Endodermal cell (in vitro differentiated cells): Measurements from ENCODE around the gene PLOD2. TPM values are rescaled to one million over a fixed set of nuclear protein-coding genes. Genes with fewer than 3 reads are reported as not detected.

Experiments
- DNase-seq: peaks from one replicate; pipeline ENCODE4 v3.0.0-alpha.2; 2017
- H3K27ac ChIP-seq: 2 replicates; pipeline ENCODE4 v1.5.1; 2013; ENCODE audit warnings: mild to moderate bottlenecking, low read depth, low read length, moderate library complexity
- H3K27me3 ChIP-seq: 2 replicates; pipeline ENCODE4 v1.6.1; 2013; ENCODE audit warnings: mild to moderate bottlenecking, low read length, moderate library complexity; ENCODE audit not compliant: insufficient read depth, control insufficient read depth, poor library complexity, severe bottlenecking
- H3K36me3 ChIP-seq: 2 replicates; pipeline ENCODE4 v1.7.0; 2013; ENCODE audit warnings: mild to moderate bottlenecking, low read length, moderate library complexity; ENCODE audit not compliant: control insufficient read depth, insufficient read depth
- H3K4me1 ChIP-seq: one replicate; pipeline ENCODE4 v1.7.0; 2013; ENCODE audit warnings: low read length; ENCODE audit not compliant: control insufficient read depth, insufficient read depth
- H3K4me3 ChIP-seq: 2 replicates; pipeline ENCODE4 v1.5.1; 2013; ENCODE audit warnings: mild to moderate bottlenecking, low read length, moderate library complexity
- H3K9ac ChIP-seq: 2 replicates; pipeline ENCODE4 v1.6.1; 2013; ENCODE audit warnings: mild to moderate bottlenecking, low read length, moderate library complexity; ENCODE audit not compliant: poor library complexity, severe bottlenecking; ENCODE audit errors: extremely low read depth
- H3K9me3 ChIP-seq: 2 replicates; pipeline ENCODE4 v1.6.1; 2013; ENCODE audit warnings: mild to moderate bottlenecking, low read length, moderate library complexity; ENCODE audit not compliant: control insufficient read depth
- H3K27ac Mint-ChIP-seq: 2 replicates; pipeline ENCODE4 v1.8.0; 2020; ENCODE audit warnings: mixed read lengths
- H3K27me3 Mint-ChIP-seq: 2 replicates; pipeline ENCODE4 v1.8.0; 2021; ENCODE audit warnings: mild to moderate bottlenecking, mixed read lengths; ENCODE audit not compliant: insufficient read depth
- H3K36me3 Mint-ChIP-seq: 2 replicates; pipeline ENCODE4 v1.8.0; 2020; ENCODE audit warnings: low read depth, mixed read lengths
- H3K4me1 Mint-ChIP-seq: 2 replicates; pipeline ENCODE4 v1.8.0; 2020; ENCODE audit warnings: mixed read lengths
- H3K4me3 Mint-ChIP-seq: 2 replicates; pipeline ENCODE4 v1.8.0; 2020; ENCODE audit warnings: mild to moderate bottlenecking, moderate library complexity, mixed read lengths
- H3K9me3 Mint-ChIP-seq: 2 replicates; pipeline ENCODE4 v1.8.0; 2020; ENCODE audit warnings: mild to moderate bottlenecking, mixed read lengths
- WGBS, 2 experiments: methylation state at CpG; one replicate each; pipeline versions ENCODE4 v1.1.5 to v1.1.7; 2013; ENCODE audit warnings: missing lambda C conversion rate in 2 of 2, mixed read lengths in 1 of 2; ENCODE audit not compliant: insufficient coverage in 1 of 2, insufficient read length in 1 of 2; 5-methylcytosine and 5-hydroxymethylcytosine counted together
- total RNA-seq, 2 donors: library from RNA; stranded (reverse); fragmentation: NEBNext Ultra II Directional in 1 of 2; extraction: Animal tissue kit (Norgen Biotek cat#: 25700) in 1 of 2; gene quantifications; 2 replicates in 1 of 2; 3 replicates in 1 of 2; pipeline ENCODE4 v1.2.1, GENCODE V29; 2021
- TF ChIP-seq, protein P1 (sequence below): fragments of 200-600 bp; sonication (generic); conservative IDR thresholded peaks from 2 replicates; pipeline ENCODE4 v1.5.0; 2021; ENCODE audit warnings: antibody characterized with exemption, mild to moderate bottlenecking

Gene PLOD2
- total RNA-seq, 2 donors from 2014 or later: 37.9 to 65.5 TPM

DNA sequence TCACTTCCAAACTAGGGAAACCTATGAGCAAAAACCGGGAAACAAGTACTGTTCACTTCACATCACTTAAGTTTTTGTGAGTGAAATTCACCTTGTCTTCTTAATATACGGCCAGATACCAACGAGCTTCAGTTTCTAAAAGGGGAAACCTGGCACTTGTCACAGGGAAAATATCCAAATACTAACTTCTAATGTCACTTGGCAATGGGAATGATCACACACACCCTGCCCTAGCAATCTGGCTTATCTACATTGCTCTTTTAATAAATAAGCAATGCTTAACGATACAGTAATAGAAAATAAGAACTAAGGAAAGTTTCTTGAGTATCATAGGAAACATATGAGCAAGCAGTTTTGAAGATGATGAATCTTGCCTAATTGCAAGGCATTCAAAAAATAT lies 34.6 kb upstream of the PLOD2 start:
- TF ChIP-seq, protein P1, sequence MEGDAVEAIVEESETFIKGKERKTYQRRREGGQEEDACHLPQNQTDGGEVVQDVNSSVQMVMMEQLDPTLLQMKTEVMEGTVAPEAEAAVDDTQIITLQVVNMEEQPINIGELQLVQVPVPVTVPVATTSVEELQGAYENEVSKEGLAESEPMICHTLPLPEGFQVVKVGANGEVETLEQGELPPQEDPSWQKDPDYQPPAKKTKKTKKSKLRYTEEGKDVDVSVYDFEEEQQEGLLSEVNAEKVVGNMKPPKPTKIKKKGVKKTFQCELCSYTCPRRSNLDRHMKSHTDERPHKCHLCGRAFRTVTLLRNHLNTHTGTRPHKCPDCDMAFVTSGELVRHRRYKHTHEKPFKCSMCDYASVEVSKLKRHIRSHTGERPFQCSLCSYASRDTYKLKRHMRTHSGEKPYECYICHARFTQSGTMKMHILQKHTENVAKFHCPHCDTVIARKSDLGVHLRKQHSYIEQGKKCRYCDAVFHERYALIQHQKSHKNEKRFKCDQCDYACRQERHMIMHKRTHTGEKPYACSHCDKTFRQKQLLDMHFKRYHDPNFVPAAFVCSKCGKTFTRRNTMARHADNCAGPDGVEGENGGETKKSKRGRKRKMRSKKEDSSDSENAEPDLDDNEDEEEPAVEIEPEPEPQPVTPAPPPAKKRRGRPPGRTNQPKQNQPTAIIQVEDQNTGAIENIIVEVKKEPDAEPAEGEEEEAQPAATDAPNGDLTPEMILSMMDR: no peak

DNA sequence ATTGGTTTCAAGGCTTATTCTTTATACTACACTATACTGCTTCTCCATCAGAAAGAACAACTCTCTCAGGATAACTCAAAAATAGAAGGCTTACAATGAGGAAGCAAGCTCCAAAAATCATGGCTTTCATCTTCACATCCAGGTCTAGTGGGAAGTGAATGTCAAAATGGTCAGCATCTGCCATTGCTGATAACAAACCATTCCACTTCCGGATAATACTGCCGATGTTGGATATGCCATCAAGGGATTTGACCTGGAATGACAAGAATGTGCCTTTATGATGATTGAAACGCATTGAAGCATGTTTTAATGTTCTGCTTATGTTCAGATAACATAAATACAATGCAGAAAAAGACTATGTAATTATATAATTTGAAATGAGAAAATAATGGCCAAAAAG lies 34.0 kb upstream of the PLOD2 start:
- Mint-ChIP-seq H3K4me1 (no peaks in the 10 kb centered on the region), H3K27ac (no peak overlapping the region), H3K36me3 (peaks cover 7% of the 10 kb centered on the region), H3K9me3 (no peaks in the 10 kb centered on the region), H3K4me3 (no peak overlapping the region), H3K27me3 (no peaks in the 10 kb centered on the region)
- Histone ChIP-seq H3K4me1 (no peaks in the 10 kb centered on the region), H3K27me3 (no peaks in the 10 kb centered on the region), H3K9me3 (no peaks in the 10 kb centered on the region), H3K4me3 (no peak overlapping the region), H3K9ac (no peak overlapping the region), H3K27ac (no peak overlapping the region), H3K36me3 (peaks cover 5% of the 10 kb centered on the region)
- TF ChIP-seq, protein P1: no peak
- DNase-seq: no peak
- WGBS, 2 experiments: 93 to 94% methylated on average over 2 to 3 of the region's 3 CpGs

More for the DNA sequence above, 34.6 kb upstream of the PLOD2 start:
- H3K4me3 ChIP-seq: no peak overlapping the region
- Mint-ChIP-seq H3K36me3 (peaks cover 7% of the 10 kb centered on the region), H3K4me1 (no peaks in the 10 kb centered on the region), H3K27ac (no peak overlapping the region), H3K4me3 (no peak overlapping the region), H3K27me3 (no peaks in the 10 kb centered on the region), H3K9me3 (no peaks in the 10 kb centered on the region)
- WGBS, 2 experiments: 80 to 96% methylated on average over 3 to 4 of the region's 4 CpGs
- H3K4me1 ChIP-seq: no peaks in the 10 kb centered on the region
- no peaks in the 10 kb centered on the region for H3K27me3 ChIP-seq
- H3K9ac ChIP-seq: no peak overlapping the region
- no peak overlapping the region for H3K27ac ChIP-seq
- DNase-seq: no peak
- H3K9me3 ChIP-seq: no peaks in the 10 kb centered on the region
- H3K36me3 ChIP-seq: peaks cover 5% of the 10 kb centered on the region

DNA sequence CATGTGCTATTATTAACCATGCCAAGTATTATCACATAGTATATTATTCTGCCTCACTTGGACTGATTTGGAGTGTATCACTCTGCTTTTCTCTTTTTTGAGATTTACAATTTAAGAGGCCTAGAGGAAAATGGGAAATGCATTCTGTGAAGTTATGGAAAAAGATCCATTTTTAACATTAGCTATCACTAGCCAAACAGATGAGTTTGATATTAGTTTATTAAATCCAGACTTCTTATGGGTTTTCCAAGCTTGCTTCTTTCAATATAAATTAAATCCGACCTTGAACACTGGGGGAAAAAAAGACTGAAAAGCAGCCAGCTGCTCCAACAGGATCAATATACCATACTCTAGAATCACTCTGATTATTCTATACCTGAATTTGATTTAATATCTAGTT lies 30.1 kb upstream of the PLOD2 start:
- WGBS, 2 experiments: 80 to 85% methylated on average over 1 of the region's 1 CpG
- no peaks in the 10 kb centered on the region for H3K9me3 Mint-ChIP-seq

More for the DNA sequence above, 30.1 kb upstream of the PLOD2 start:
- no peak for DNase-seq
- Histone ChIP-seq H3K27ac (no peak overlapping the region), H3K9me3 (no peaks in the 10 kb centered on the region), H3K4me1 (no peaks in the 10 kb centered on the region), H3K27me3 (no peaks in the 10 kb centered on the region), H3K9ac (no peak overlapping the region), H3K4me3 (no peak overlapping the region), H3K36me3 (peaks cover 5% of the 10 kb centered on the region)
- Mint-ChIP-seq H3K27me3 (no peaks in the 10 kb centered on the region), H3K4me1 (peaks cover 1% of the 10 kb centered on the region), H3K36me3 (peaks cover 3% of the 10 kb centered on the region), H3K27ac (no peak overlapping the region), H3K4me3 (no peak overlapping the region)
- TF ChIP-seq, protein P1: no peak
